ENCODE results near the gene STAMBP. TPM values are rescaled to one million over a fixed set of nuclear protein-coding genes. Genes with fewer than 3 reads are reported as not detected.
A peak's percentile ranks its signal among the peaks of the same experiment; 100 is the strongest.

The STAMBP gene
- total and polyA plus RNA-seq, 9 of the 15 experiments (the other 6 are each of a cell fraction or from before 2014, with no cell fraction given) = 36.9 to 75.2 (median 48.8) TPM

GRCh38 chr2:73877071-73877802 is 48.5 kb downstream of the STAMBP start (continued):
- no peak for TF ChIP-seq PATZ1 (CRISPR knock-in tag; IDR thresholded peaks at IDR 0.05; ENCODE audit: borderline replicate concordance)
- no peak for TF ChIP-seq TRIM28 (IDR thresholded peaks at IDR 0.05)
- TF ChIP-seq ESRRB (CRISPR knock-in tag; IDR thresholded peaks at IDR 0.05; ENCODE audit: borderline replicate concordance) = no peak
- TF ChIP-seq, protein P1, sequence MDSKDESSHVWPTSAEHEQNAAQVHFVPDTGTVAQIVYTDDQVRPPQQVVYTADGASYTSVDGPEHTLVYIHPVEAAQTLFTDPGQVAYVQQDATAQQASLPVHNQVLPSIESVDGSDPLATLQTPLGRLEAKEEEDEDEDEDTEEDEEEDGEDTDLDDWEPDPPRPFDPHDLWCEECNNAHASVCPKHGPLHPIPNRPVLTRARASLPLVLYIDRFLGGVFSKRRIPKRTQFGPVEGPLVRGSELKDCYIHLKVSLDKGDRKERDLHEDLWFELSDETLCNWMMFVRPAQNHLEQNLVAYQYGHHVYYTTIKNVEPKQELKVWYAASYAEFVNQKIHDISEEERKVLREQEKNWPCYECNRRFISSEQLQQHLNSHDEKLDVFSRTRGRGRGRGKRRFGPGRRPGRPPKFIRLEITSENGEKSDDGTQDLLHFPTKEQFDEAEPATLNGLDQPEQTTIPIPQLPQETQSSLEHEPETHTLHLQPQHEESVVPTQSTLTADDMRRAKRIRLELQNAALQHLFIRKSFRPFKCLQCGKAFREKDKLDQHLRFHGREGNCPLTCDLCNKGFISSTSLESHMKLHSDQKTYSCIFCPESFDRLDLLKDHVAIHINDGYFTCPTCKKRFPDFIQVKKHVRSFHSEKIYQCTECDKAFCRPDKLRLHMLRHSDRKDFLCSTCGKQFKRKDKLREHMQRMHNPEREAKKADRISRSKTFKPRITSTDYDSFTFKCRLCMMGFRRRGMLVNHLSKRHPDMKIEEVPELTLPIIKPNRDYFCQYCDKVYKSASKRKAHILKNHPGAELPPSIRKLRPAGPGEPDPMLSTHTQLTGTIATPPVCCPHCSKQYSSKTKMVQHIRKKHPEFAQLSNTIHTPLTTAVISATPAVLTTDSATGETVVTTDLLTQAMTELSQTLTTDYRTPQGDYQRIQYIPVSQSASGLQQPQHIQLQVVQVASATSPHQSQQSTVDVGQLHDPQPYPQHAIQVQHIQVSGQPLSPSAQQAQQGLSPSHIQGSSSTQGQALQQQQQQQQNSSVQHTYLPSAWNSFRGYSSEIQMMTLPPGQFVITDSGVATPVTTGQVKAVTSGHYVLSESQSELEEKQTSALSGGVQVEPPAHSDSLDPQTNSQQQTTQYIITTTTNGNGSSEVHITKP (IDR thresholded peaks at IDR 0.05; ENCODE audit: partially characterized antibody) = peak; percentile 29
- no peak for TF ChIP-seq ARNT (IDR thresholded peaks at IDR 0.05)
- no peak for TF ChIP-seq RBM14 (IDR thresholded peaks at IDR 0.05; ENCODE audit: borderline replicate concordance, insufficient read depth, low read depth, low read length)
- no peak for TF ChIP-seq RBM22 (IDR thresholded peaks at IDR 0.05; ENCODE audit: low read depth, low read length, poor library complexity, severe bottlenecking)
- TF ChIP-seq LARP7 (IDR thresholded peaks at IDR 0.05) = no peak
- no peak for TF ChIP-seq HOMEZ (CRISPR knock-in tag; IDR thresholded peaks at IDR 0.05)
- no peak for TF ChIP-seq ZNF316 (IDR thresholded peaks at IDR 0.05)
- TF ChIP-seq FOXM1 (IDR thresholded peaks at IDR 0.05; ENCODE audit: low read depth) = no peak
- TF ChIP-seq FOXM1 (CRISPR knock-in tag; IDR thresholded peaks at IDR 0.05; ENCODE audit: low read depth) = no peak
- no peak for TF ChIP-seq ZNF280B (CRISPR knock-in tag; IDR thresholded peaks at IDR 0.05)
